Astrocyte (in vitro differentiated cells and primary cell): Measurements from ENCODE around the gene EDC3. TPM values are rescaled to one million over a fixed set of nuclear protein-coding genes. Genes with fewer than 3 reads are reported as not detected.

Experiments
- DNase-seq: peaks from one replicate; pipeline ENCODE4 v3.0.0-alpha.2; 2010; ENCODE audit warnings: low read depth
- FAIRE-seq: peaks from 2 replicates; lab custom pipeline; 2011; peaks lifted over from hg19 to GRCh38; lab: Jason Lieb, UNC
- H2AFZ ChIP-seq: 2 replicates; pipeline ENCODE4 v1.6.0; 2012; ENCODE audit warnings: low read depth, low read length, inconsistent platforms
- H3K27ac ChIP-seq: 2 replicates; pipeline ENCODE4 v1.5.1; 2011; ENCODE audit warnings: low read depth, low read length, inconsistent platforms
- H3K27me3 ChIP-seq: 2 replicates; pipeline ENCODE4 v1.6.0; 2011; ENCODE audit warnings: low read length, inconsistent platforms; ENCODE audit not compliant: insufficient read depth
- H3K36me3 ChIP-seq: 2 replicates; pipeline ENCODE4 v1.5.1; 2011; ENCODE audit warnings: low read length, inconsistent platforms; ENCODE audit not compliant: insufficient read depth
- H3K4me1 ChIP-seq: 2 replicates; pipeline ENCODE4 v1.5.1; 2011; ENCODE audit warnings: low read length, inconsistent platforms; ENCODE audit not compliant: insufficient read depth
- H3K4me2 ChIP-seq: 2 replicates; pipeline ENCODE4 v1.6.0; 2012; ENCODE audit warnings: low read length, inconsistent platforms
- H3K4me3 ChIP-seq: 2 replicates; pipeline ENCODE4 v1.5.1; 2011; ENCODE audit warnings: low read depth, mild to moderate bottlenecking, low read length, inconsistent platforms; ENCODE audit not compliant: insufficient read depth
- H3K79me2 ChIP-seq: 2 replicates; pipeline ENCODE4 v1.6.0; 2012; ENCODE audit warnings: mild to moderate bottlenecking, low read length, inconsistent platforms; ENCODE audit not compliant: insufficient read depth
- H3K9ac ChIP-seq: 2 replicates; pipeline ENCODE4 v1.6.0; 2012; ENCODE audit warnings: mild to moderate bottlenecking, low read length, inconsistent platforms
- H3K9me3 ChIP-seq: 2 replicates; pipeline ENCODE4 v1.5.1; 2012; ENCODE audit warnings: low read depth, mild to moderate bottlenecking, low read length, inconsistent platforms; ENCODE audit not compliant: insufficient read depth
- H4K20me1 ChIP-seq: 2 replicates; pipeline ENCODE4 v1.6.0; 2012; ENCODE audit warnings: low read length, inconsistent platforms; ENCODE audit not compliant: insufficient read depth
- H3K27ac Mint-ChIP-seq: one replicate; pipeline ENCODE4 v1.8.0; 2021; ENCODE audit warnings: mild to moderate bottlenecking, mixed read lengths; ENCODE audit not compliant: unreplicated experiment
- H3K27me3 Mint-ChIP-seq: one replicate; pipeline ENCODE4 v1.8.0; 2021; ENCODE audit warnings: low read depth, mixed read lengths; ENCODE audit not compliant: unreplicated experiment
- H3K36me3 Mint-ChIP-seq: one replicate; pipeline ENCODE4 v1.8.0; 2021; ENCODE audit warnings: low read depth, mixed read lengths; ENCODE audit not compliant: unreplicated experiment
- H3K4me1 Mint-ChIP-seq: one replicate; pipeline ENCODE4 v1.8.0; 2021; ENCODE audit warnings: low read depth, mixed read lengths; ENCODE audit not compliant: unreplicated experiment
- H3K4me3 Mint-ChIP-seq: one replicate; pipeline ENCODE4 v1.8.0; 2021; ENCODE audit warnings: mild to moderate bottlenecking, moderate library complexity, mixed read lengths; ENCODE audit not compliant: unreplicated experiment
- H3K9me3 Mint-ChIP-seq: one replicate; pipeline ENCODE4 v1.8.0; 2021; ENCODE audit warnings: mild to moderate bottlenecking, mixed read lengths; ENCODE audit not compliant: unreplicated experiment
- CTCF ChIP-seq: IDR thresholded peaks from 2 replicates; pipeline ENCODE4 v1.5.1; 2011; ENCODE audit warnings: low read depth, mild to moderate bottlenecking, inconsistent platforms, low read length, moderate library complexity; ENCODE audit not compliant: insufficient read depth
- EZH2 ChIP-seq: IDR thresholded peaks from 2 replicates; pipeline ENCODE4 v1.6.1; 2012; ENCODE audit warnings: mild to moderate bottlenecking, low read length, inconsistent platforms; ENCODE audit not compliant: insufficient read depth
- total RNA-seq: library from RNA; stranded (reverse); gene quantifications from 2 replicates; pipeline ENCODE4 v1.2.1, GENCODE V29; 2021

Gene EDC3
- total RNA-seq, 1 donor from 2014 or later, result 47.6 TPM

GRCh38 chr15:74603789-74604705 lies 91.8 kb downstream of the EDC3 start:
- H3K9me3 Mint-ChIP-seq, result no peaks in the 10 kb centered on the region
- no peak overlapping the region for H3K4me3 Mint-ChIP-seq
- H3K4me1 Mint-ChIP-seq, result no peaks in the 10 kb centered on the region
- no peaks in the 10 kb centered on the region for H3K36me3 Mint-ChIP-seq
- no peak overlapping the region for H3K4me2 ChIP-seq
- H4K20me1 ChIP-seq, result peaks cover 10% of the 10 kb centered on the region
- H3K9me3 ChIP-seq, result no peaks in the 10 kb centered on the region
- TF ChIP-seq CTCF (no peak), EZH2 (no peak)
- no peaks in the 10 kb centered on the region for H3K27me3 ChIP-seq
- no peak overlapping the region for H3K4me3 ChIP-seq
- DNase-seq (no peak), FAIRE-seq (no peak)
- no peak overlapping the region for H2AFZ ChIP-seq
- H3K27me3 Mint-ChIP-seq, result peaks cover 26% of the 10 kb centered on the region
- no peaks in the 10 kb centered on the region for H3K36me3 ChIP-seq
- H3K27ac ChIP-seq, result no peak overlapping the region
- H3K79me2 ChIP-seq, result peaks cover 5% of the 10 kb centered on the region
- no peak overlapping the region for H3K9ac ChIP-seq
- no peak overlapping the region for H3K27ac Mint-ChIP-seq
- peaks cover under 1% of the 10 kb centered on the region for H3K4me1 ChIP-seq

DNA sequence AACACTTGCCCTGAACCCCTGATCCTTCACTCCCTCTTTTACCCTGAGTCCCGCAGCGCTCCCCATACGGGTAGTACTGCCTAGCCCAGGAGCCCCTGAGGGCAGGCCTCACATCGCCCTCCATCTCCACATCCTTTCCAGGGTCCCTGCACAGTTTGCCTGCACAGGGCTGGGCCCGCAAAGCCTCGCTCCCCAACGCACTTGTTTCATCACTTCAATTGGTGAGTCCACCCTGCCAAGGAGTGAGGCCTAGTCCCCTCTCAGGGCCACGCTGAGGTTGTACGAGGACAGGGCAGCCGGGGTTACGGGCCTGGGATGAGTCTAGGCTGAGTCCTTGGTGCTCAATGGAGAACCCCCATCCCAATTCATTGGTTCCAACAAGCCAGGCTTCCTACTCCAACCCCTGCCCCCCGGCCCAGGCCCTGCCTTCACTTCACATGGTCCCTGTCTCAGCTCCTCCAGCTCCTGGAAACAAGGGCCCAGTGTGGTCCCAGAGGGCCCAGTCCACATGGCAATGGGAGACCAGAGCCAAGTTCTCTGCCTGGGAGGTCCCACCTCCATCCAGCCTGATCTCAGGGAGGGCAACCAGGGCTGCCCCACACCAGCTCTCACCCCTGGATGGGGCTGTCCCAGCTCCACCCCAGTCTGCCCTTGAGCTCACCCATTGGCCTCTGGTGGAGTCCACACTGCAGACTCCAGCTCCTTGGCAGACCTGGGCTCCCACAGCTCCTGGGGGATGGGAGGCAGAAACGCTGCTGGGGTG lies 92.6 kb downstream of the EDC3 start:
- H3K27me3 Mint-ChIP-seq, result peaks cover 21% of the 10 kb centered on the region

More for the DNA sequence above, 92.6 kb downstream of the EDC3 start:
- no peak overlapping the region for H3K27ac Mint-ChIP-seq
- H3K9ac ChIP-seq, result no peak overlapping the region
- H3K36me3 ChIP-seq, result no peaks in the 10 kb centered on the region
- TF ChIP-seq CTCF, result no peak
- no peak for TF ChIP-seq EZH2
- FAIRE-seq, result no peak
- H3K9me3 Mint-ChIP-seq, result no peaks in the 10 kb centered on the region
- peaks cover 10% of the 10 kb centered on the region for H4K20me1 ChIP-seq
- H3K4me1 Mint-ChIP-seq, result no peaks in the 10 kb centered on the region
- H3K36me3 Mint-ChIP-seq, result peaks cover 4% of the 10 kb centered on the region
- no peak overlapping the region for H3K4me3 ChIP-seq
- H3K9me3 ChIP-seq, result no peaks in the 10 kb centered on the region
- no peak overlapping the region for H3K4me3 Mint-ChIP-seq
- no peak overlapping the region for H3K27ac ChIP-seq
- H3K79me2 ChIP-seq, result peaks cover 8% of the 10 kb centered on the region
- H3K4me1 ChIP-seq, result peaks cover 9% of the 10 kb centered on the region
- no peaks in the 10 kb centered on the region for H3K27me3 ChIP-seq
- H2AFZ ChIP-seq, result no peak overlapping the region
- no peak for DNase-seq
- no peak overlapping the region for H3K4me2 ChIP-seq
